SK-N-SH (cell line): Measurements from ENCODE around the gene IFT122. TPM values are rescaled to one million over a fixed set of nuclear protein-coding genes. Genes with fewer than 3 reads are reported as not detected.

Source experiments
- CTCF ChIA-PET: fragments of 300-600, 350-600 bp; formaldehyde crosslinking; extraction: SDS; loops from one replicate; lab custom pipeline; 2021; lab: Yijun Ruan, JAX
- POLR2A ChIA-PET: fragments of 350-600 bp; sonication (Branson Sonifier 250); formaldehyde crosslinking; extraction: SDS; loops from one replicate; lab custom pipeline; 2020; ENCODE audit warnings: antibody characterized with exemption, inconsistent platforms; lab: Yijun Ruan, JAX
- DNase-seq: peaks from one replicate; pipeline ENCODE4 v3.0.0; 2012
- H2AFZ ChIP-seq: fragments of 200-600 bp; sonication (generic); 2 replicates; pipeline ENCODE4 v1.8.1; 2016; ENCODE audit warnings: antibody characterized with exemption, mild to moderate bottlenecking, low read depth
- H3F3A ChIP-seq: fragments of 200-600 bp; sonication (generic); replicated peaks from 2 replicates; pipeline ENCODE3; 2016; ENCODE audit warnings: antibody characterized with exemption, mild to moderate bottlenecking; ENCODE audit not compliant: insufficient read depth
- H3K27ac ChIP-seq, 2 experiments: fragments of 200-500 bp in 1 of 2; fragments of 200-600 bp in 1 of 2; sonication (Bioruptor generic) in 1 of 2; sonication (generic), shearing (Covaris generic) in 1 of 2; 2 replicates each; pipeline versions ENCODE4 v1.5.1 to v1.6.1; 2014 to 2016; ENCODE audit warnings: low read depth in 2 of 2, inconsistent platforms in 1 of 2, low read length in 1 of 2, mild to moderate bottlenecking in 1 of 2, mixed read lengths in 1 of 2
- H3K27me3 ChIP-seq: fragments of 200-600 bp; sonication (generic), shearing (Covaris generic); 2 replicates; pipeline ENCODE4 v1.6.1; 2016; ENCODE audit warnings: mixed run types; ENCODE audit not compliant: insufficient read depth
- H3K36me3 ChIP-seq, 2 experiments: fragments of 200-500 bp in 1 of 2; fragments of 200-600 bp in 1 of 2; sonication (Bioruptor generic) in 1 of 2; sonication (generic) in 1 of 2; replicated peaks in 1 of 2; 2 replicates each; pipeline versions ENCODE3 to v1.5.1; 2014 to 2016; ENCODE audit warnings: low read length in 1 of 2, mild to moderate bottlenecking in 1 of 2; ENCODE audit not compliant: insufficient read depth in 2 of 2, control insufficient read depth in 1 of 2
- H3K4me1 ChIP-seq, 2 experiments: fragments of 200-500 bp in 1 of 2; fragments of 200-600 bp in 1 of 2; sonication (Bioruptor generic) in 1 of 2; sonication (generic), shearing (Covaris generic) in 1 of 2; 2 replicates each; pipeline versions ENCODE4 v1.5.1 to v1.6.1; 2014 to 2016; ENCODE audit warnings: low read depth in 1 of 2, low read length in 1 of 2, mixed run types in 1 of 2; ENCODE audit not compliant: insufficient read depth in 2 of 2, control insufficient read depth in 1 of 2
- H3K4me2 ChIP-seq: fragments of 200-600 bp; sonication (generic), shearing (Covaris generic); 2 replicates; pipeline ENCODE4 v1.6.1; 2017; ENCODE audit warnings: mixed run types
- H3K4me3 ChIP-seq, 2 experiments: fragments of 200-500 bp in 1 of 2; fragments of 200-600 bp in 1 of 2; sonication (Bioruptor generic) in 1 of 2; sonication (generic), shearing (Covaris generic) in 1 of 2; 2 replicates each; pipeline versions ENCODE4 v1.5.1 to v1.8.1; 2014 to 2016; ENCODE audit warnings: low read depth in 2 of 2, inconsistent platforms in 1 of 2, low read length in 1 of 2, mild to moderate bottlenecking in 1 of 2, mixed read lengths in 1 of 2, moderate library complexity in 1 of 2
- H3K79me2 ChIP-seq: fragments of 200-600 bp; sonication (generic); 2 replicates; pipeline ENCODE4 v1.8.1; 2017; ENCODE audit warnings: mild to moderate bottlenecking; ENCODE audit not compliant: insufficient read depth
- H3K9ac ChIP-seq: fragments of 200-600 bp; sonication (generic); 2 replicates; pipeline ENCODE4 v1.6.1; 2017; ENCODE audit warnings: mixed run types
- H3K9me2 ChIP-seq: fragments of 200-600 bp; sonication (generic); 2 replicates; pipeline ENCODE4 v1.6.1; 2017; ENCODE audit warnings: mixed run types
- H3K9me3 ChIP-seq: fragments of 200-600 bp; sonication (generic); 2 replicates; pipeline ENCODE4 v1.6.1; 2017; ENCODE audit warnings: mixed run types, mild to moderate bottlenecking, moderate library complexity
- H4K20me1 ChIP-seq: fragments of 200-600 bp; sonication (generic); 2 replicates; pipeline ENCODE4 v1.6.1; 2017; ENCODE audit warnings: mild to moderate bottlenecking, mixed run types; ENCODE audit not compliant: insufficient read depth
- CHD2 ChIP-seq: fragments of 150-350 bp; IDR thresholded peaks from 2 replicates; pipeline ENCODE4 v1.6.1; 2018; ENCODE audit warnings: low read length; ENCODE audit not compliant: partially characterized antibody
- CTCF ChIP-seq: fragments of 200-600 bp; sonication (generic); IDR thresholded peaks from 2 replicates; pipeline ENCODE4 v1.6.1; 2017; ENCODE audit warnings: antibody characterized with exemption, mild to moderate bottlenecking, moderate library complexity
- ELF1 ChIP-seq: IDR thresholded peaks from 2 replicates; pipeline ENCODE4 v1.4.0; 2012
- EP300 ChIP-seq, 2 experiments: IDR thresholded peaks; 2 replicates each; pipeline versions ENCODE4 v1.4.0 to v1.6.1; 2012; ENCODE audit warnings: borderline replicate concordance in 1 of 2, low read depth in 1 of 2, low read length in 1 of 2
- FOXJ3 ChIP-seq: sonication (generic); formaldehyde crosslinking; IDR thresholded peaks from 2 replicates; pipeline ENCODE4 v1.5.1; 2020; ENCODE audit warnings: mild to moderate bottlenecking, missing genetic modification reagents
- GABPA ChIP-seq: IDR thresholded peaks from 2 replicates; pipeline ENCODE4 v1.4.0; 2012; ENCODE audit warnings: low read depth, mild to moderate bottlenecking
- GATA2 ChIP-seq: sonication (generic); formaldehyde crosslinking; IDR thresholded peaks from 2 replicates; pipeline ENCODE4 v1.5.0; 2020; ENCODE audit warnings: mild to moderate bottlenecking, missing genetic modification reagents
- JUND ChIP-seq: IDR thresholded peaks from 2 replicates; pipeline ENCODE4 v1.4.0; 2012
- MEF2A ChIP-seq: IDR thresholded peaks from 2 replicates; pipeline ENCODE4 v1.4.0; 2012; ENCODE audit warnings: low read depth, borderline replicate concordance
- NRF1 ChIP-seq: IDR thresholded peaks from 2 replicates; pipeline ENCODE4 v1.6.1; 2012; ENCODE audit warnings: low read depth, mild to moderate bottlenecking, low read length
- PBX3 ChIP-seq: IDR thresholded peaks from 2 replicates; pipeline ENCODE4; 2012
- RAD21 ChIP-seq: IDR thresholded peaks from 2 replicates; pipeline ENCODE4 v1.6.1; 2012; ENCODE audit warnings: mild to moderate bottlenecking, low read length
- RXRA ChIP-seq: IDR thresholded peaks from 2 replicates; pipeline ENCODE4 v1.4.0; 2012; ENCODE audit warnings: low read depth, mild to moderate bottlenecking, borderline replicate concordance
- SMC3 ChIP-seq: IDR thresholded peaks from 2 replicates; pipeline ENCODE4 v1.6.1; 2012; ENCODE audit warnings: low read depth, low read length, improper control_type of control experiment
- TAF1 ChIP-seq: IDR thresholded peaks from 2 replicates; pipeline ENCODE4 v1.6.1; 2012; ENCODE audit warnings: low read depth, mild to moderate bottlenecking, low read length, moderate library complexity, borderline replicate concordance
- TCF12 ChIP-seq: IDR thresholded peaks from 2 replicates; pipeline ENCODE4 v1.4.0; 2012
- TEAD4 ChIP-seq: IDR thresholded peaks from 2 replicates; pipeline ENCODE4 v1.4.0; 2012; ENCODE audit warnings: mild to moderate bottlenecking, borderline replicate concordance; ENCODE audit not compliant: insufficient read depth
- YY1 ChIP-seq: IDR thresholded peaks from 2 replicates; pipeline ENCODE4 v1.4.0; 2012; ENCODE audit warnings: low read depth, mild to moderate bottlenecking
- ZBTB33 ChIP-seq: IDR thresholded peaks from 2 replicates; pipeline ENCODE4 v1.4.0; 2012; ENCODE audit warnings: low read depth, borderline replicate concordance
- WGBS: methylation state at CpG from one replicate; pipeline ENCODE4 v1.1.6; 2017; ENCODE audit warnings: low lambda C conversion rate; 5-methylcytosine and 5-hydroxymethylcytosine counted together
- polyA plus RNA-seq, 3 experiments: library from polyadenylated mRNA; depleted of rRNA; stranded (reverse); fragments of >200 nt; gene quantifications; 2 replicates each; pipeline ENCODE4 v1.2.3, GENCODE V29; 2012
- TF ChIP-seq, protein P1 (sequence below): fragments of 150-350 bp; IDR thresholded peaks from 2 replicates; pipeline ENCODE4 v1.6.1; 2017; ENCODE audit warnings: antibody characterized with exemption, low read length, low read depth, borderline replicate concordance
- TF ChIP-seq, protein P2 (sequence below): IDR thresholded peaks from 2 replicates; pipeline ENCODE4 v1.4.0; 2012; ENCODE audit warnings: low read depth

Gene IFT122
- polyA plus RNA-seq, 1 of the 3 experiments (the other 2 are of a cell fraction): 20.1 TPM

- no peaks in the 10 kb centered on the region for H3K79me2 ChIP-seq
- no peaks in the 10 kb centered on the region for H3K9me2 ChIP-seq
- WGBS: no CpG with 5 or more reads among the region's 21 CpGs
- no peak overlapping the region for H3K4me3 ChIP-seq
- CTCF ChIA-PET: interaction anchor here (0.7 to 1.7 kb wide), 6 partner anchors 8 to 125 kb away, joined by 3 to 6 read pairs (median 3); no protein-coding TSS in a partner anchor
- H3K27ac ChIP-seq: no peak overlapping the region
- POLR2A ChIA-PET: interaction anchor here (0.6 kb wide), 1 partner anchor 10 kb away, joined by 3 read pairs; no protein-coding TSS in a partner anchor
- no peaks in the 10 kb centered on the region for H3K9me3 ChIP-seq
- no peaks in the 10 kb centered on the region for H4K20me1 ChIP-seq
- no peaks in the 10 kb centered on the region for H3K27me3 ChIP-seq
- no peak overlapping the region for H3K4me2 ChIP-seq
- H2AFZ ChIP-seq: no peak overlapping the region
- H3K4me1 ChIP-seq: peaks cover 14 to 52% of the 10 kb centered on the region in 2 experiments
- DNase-seq: peak; percentile 55
- no peak for TF ChIP-seq JUND
- no peak for TF ChIP-seq ZBTB33
- TF ChIP-seq ELF1: no peak
- no peak for TF ChIP-seq CHD2
- H3K9ac ChIP-seq: no peak overlapping the region
- no peaks in the 10 kb centered on the region for H3K36me3 ChIP-seq
- H3F3A ChIP-seq: peaks cover 5% of the 10 kb centered on the region
These were observed 125.1 kb downstream of the IFT122 start for GRCh38 chr3:129564981-129565644.

DNA sequence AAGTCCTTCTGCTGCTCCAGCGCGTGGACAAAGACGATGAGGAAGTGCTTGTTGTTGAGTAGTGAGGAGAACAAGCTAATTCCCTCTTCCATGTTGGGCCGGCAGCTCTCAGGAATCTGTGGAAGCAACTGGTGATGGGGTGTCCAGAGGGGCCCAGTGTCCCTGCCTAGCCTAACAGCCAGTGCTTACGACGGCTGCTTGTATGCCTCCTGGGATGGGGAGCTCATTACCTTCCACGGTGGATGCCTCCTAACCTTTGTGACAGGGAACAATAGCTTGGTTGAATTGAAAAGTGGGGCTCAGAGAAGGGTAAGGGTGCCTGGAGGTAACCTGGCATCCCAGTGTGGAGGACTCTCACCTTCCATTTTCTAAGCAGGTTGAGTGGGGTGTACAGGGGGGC is 125.9 kb downstream of the IFT122 start:
- ChIA-PET CTCF (interaction anchor here (0.9 to 1.7 kb wide), 6 partner anchors 9 to 125 kb away, joined by 3 to 6 read pairs (median 3); no protein-coding TSS in a partner anchor), POLR2A (no interaction called here)
- no peak for DNase-seq
- H3K9me3 ChIP-seq: no peaks in the 10 kb centered on the region
- no peaks in the 10 kb centered on the region for H3K36me3 ChIP-seq
- no peak overlapping the region for H3K9ac ChIP-seq
- H3K9me2 ChIP-seq: no peaks in the 10 kb centered on the region
- peaks cover 6 to 44% of the 10 kb centered on the region in 2 experiments; a peak in 3 of 4 replicates for H3K4me1 ChIP-seq
- no peak overlapping the region for H2AFZ ChIP-seq
- TF ChIP-seq RXRA: no peak
- no peak for TF ChIP-seq ELF1
- no peak for TF ChIP-seq SMC3
- no peak for TF ChIP-seq JUND
- TF ChIP-seq TEAD4: no peak
- TF ChIP-seq PBX3: no peak
- TF ChIP-seq NRF1: no peak
- no peak for TF ChIP-seq MEF2A
- TF ChIP-seq CTCF: no peak
- no peak for TF ChIP-seq EP300 (IDR thresholded peaks at IDR 0.05; ENCODE audit: borderline replicate concordance in 1 of 2, low read depth in 1 of 2, low read length in 1 of 2)
- no peak for TF ChIP-seq TCF12
- no peak for TF ChIP-seq FOXJ3 (CRISPR knock-in tag)
- no peak for TF ChIP-seq GABPA
- TF ChIP-seq YY1: no peak
- TF ChIP-seq, protein P1, sequence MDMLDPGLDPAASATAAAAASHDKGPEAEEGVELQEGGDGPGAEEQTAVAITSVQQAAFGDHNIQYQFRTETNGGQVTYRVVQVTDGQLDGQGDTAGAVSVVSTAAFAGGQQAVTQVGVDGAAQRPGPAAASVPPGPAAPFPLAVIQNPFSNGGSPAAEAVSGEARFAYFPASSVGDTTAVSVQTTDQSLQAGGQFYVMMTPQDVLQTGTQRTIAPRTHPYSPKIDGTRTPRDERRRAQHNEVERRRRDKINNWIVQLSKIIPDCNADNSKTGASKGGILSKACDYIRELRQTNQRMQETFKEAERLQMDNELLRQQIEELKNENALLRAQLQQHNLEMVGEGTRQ: no peak
- TF ChIP-seq, protein P2, sequence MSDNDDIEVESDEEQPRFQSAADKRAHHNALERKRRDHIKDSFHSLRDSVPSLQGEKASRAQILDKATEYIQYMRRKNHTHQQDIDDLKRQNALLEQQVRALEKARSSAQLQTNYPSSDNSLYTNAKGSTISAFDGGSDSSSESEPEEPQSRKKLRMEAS: no peak
- TF ChIP-seq GATA2: no peak
- TF ChIP-seq TAF1: no peak
- no peak for TF ChIP-seq RAD21
- TF ChIP-seq, all 33 proteins: peak for 0
- 95% methylated on average over 5 of the region's 7 CpGs for WGBS
- no peaks in the 10 kb centered on the region for H3F3A ChIP-seq
- H3K79me2 ChIP-seq: no peaks in the 10 kb centered on the region
- H4K20me1 ChIP-seq: no peaks in the 10 kb centered on the region
- no peak overlapping the region for H3K4me2 ChIP-seq
- H3K27me3 ChIP-seq: no peaks in the 10 kb centered on the region
- H3K4me3 ChIP-seq: no peak overlapping the region
- no peak overlapping the region for H3K27ac ChIP-seq
